ENCODE data around the gene NRG3.

The NRG3 gene

GRCh38 chr10:81885491-81885890 lies 10.5 kb downstream of the NRG3 start:
- no peak overlapping the region for H3K4me2 ChIP-seq (ENCODE audit: low read length)
- no peaks in the 10 kb centered on the region for H3K36me3 ChIP-seq (ENCODE audit: insufficient read depth, low read length)
- H3K4me3 ChIP-seq (ENCODE audit: low read length) = no peak overlapping the region
- no peak overlapping the region for H3K9ac ChIP-seq (ENCODE audit: low read depth, low read length)
- H3K27me3 ChIP-seq (ENCODE audit: control insufficient read depth, insufficient read depth, low read length) = no peaks in the 10 kb centered on the region
- no peaks in the 10 kb centered on the region for H3K4me1 ChIP-seq (ENCODE audit: control insufficient read depth, insufficient read depth, low read length)
- no peaks in the 10 kb centered on the region for H3K9me3 ChIP-seq (replicated peaks; ENCODE audit: low read length)

GRCh38 chr10:81886939-81887338 lies 11.9 kb downstream of the NRG3 start:
- Histone ChIP-seq H3K4me1 (ENCODE audit: control insufficient read depth, insufficient read depth, low read length) (no peaks in the 10 kb centered on the region), H3K4me3 (ENCODE audit: low read length) (no peak overlapping the region), H3K4me2 (ENCODE audit: low read length) (no peak overlapping the region), H3K9ac (ENCODE audit: low read depth, low read length) (no peak overlapping the region), H3K27me3 (ENCODE audit: control insufficient read depth, insufficient read depth, low read length) (no peaks in the 10 kb centered on the region), H3K9me3 (replicated peaks; ENCODE audit: low read length) (no peaks in the 10 kb centered on the region), H3K36me3 (ENCODE audit: insufficient read depth, low read length) (no peaks in the 10 kb centered on the region)

- Histone ChIP-seq H3K9me3 (replicated peaks; ENCODE audit: low read length) (no peaks in the 10 kb centered on the region), H3K9ac (ENCODE audit: low read depth, low read length) (no peak overlapping the region), H3K4me3 (ENCODE audit: low read length) (no peak overlapping the region), H3K4me2 (ENCODE audit: low read length) (no peak overlapping the region), H3K4me1 (ENCODE audit: control insufficient read depth, insufficient read depth, low read length) (no peaks in the 10 kb centered on the region), H3K36me3 (ENCODE audit: insufficient read depth, low read length) (no peaks in the 10 kb centered on the region), H3K27me3 (ENCODE audit: control insufficient read depth, insufficient read depth, low read length) (no peaks in the 10 kb centered on the region)
Measured at GRCh38 chr10:81889181-81889769, 14.3 kb downstream of the NRG3 start.

- Histone ChIP-seq H3K4me1 (ENCODE audit: control insufficient read depth, insufficient read depth, low read length) (no peaks in the 10 kb centered on the region), H3K27me3 (ENCODE audit: control insufficient read depth, insufficient read depth, low read length) (no peaks in the 10 kb centered on the region), H3K4me2 (ENCODE audit: low read length) (no peak overlapping the region), H3K9me3 (replicated peaks; ENCODE audit: low read length) (no peaks in the 10 kb centered on the region), H3K36me3 (ENCODE audit: insufficient read depth, low read length) (no peaks in the 10 kb centered on the region), H3K9ac (ENCODE audit: low read depth, low read length) (no peak overlapping the region), H3K4me3 (ENCODE audit: low read length) (no peak overlapping the region)
Measured at GRCh38 chr10:81894616-81895015, 19.6 kb downstream of the NRG3 start.

GRCh38 chr10:81898518-81898917 lies 23.5 kb downstream of the NRG3 start:
- Histone ChIP-seq H3K36me3 (ENCODE audit: insufficient read depth, low read length) (no peaks in the 10 kb centered on the region), H3K4me3 (ENCODE audit: low read length) (no peak overlapping the region), H3K9ac (ENCODE audit: low read depth, low read length) (no peak overlapping the region), H3K27me3 (ENCODE audit: control insufficient read depth, insufficient read depth, low read length) (no peaks in the 10 kb centered on the region), H3K4me2 (ENCODE audit: low read length) (no peak overlapping the region), H3K4me1 (ENCODE audit: control insufficient read depth, insufficient read depth, low read length) (no peaks in the 10 kb centered on the region), H3K9me3 (replicated peaks; ENCODE audit: low read length) (no peaks in the 10 kb centered on the region)

GRCh38 chr10:81900989-81901388 lies 26.0 kb downstream of the NRG3 start:
- Histone ChIP-seq H3K4me2 (ENCODE audit: low read length) (no peak overlapping the region), H3K27me3 (ENCODE audit: control insufficient read depth, insufficient read depth, low read length) (no peaks in the 10 kb centered on the region), H3K4me1 (ENCODE audit: control insufficient read depth, insufficient read depth, low read length) (no peaks in the 10 kb centered on the region), H3K36me3 (ENCODE audit: insufficient read depth, low read length) (no peaks in the 10 kb centered on the region), H3K9ac (ENCODE audit: low read depth, low read length) (no peak overlapping the region), H3K4me3 (ENCODE audit: low read length) (no peak overlapping the region), H3K9me3 (replicated peaks; ENCODE audit: low read length) (no peaks in the 10 kb centered on the region)

- no peak overlapping the region for H3K9ac ChIP-seq (ENCODE audit: low read depth, low read length)
- no peaks in the 10 kb centered on the region for H3K9me3 ChIP-seq (replicated peaks; ENCODE audit: low read length)
- H3K4me3 ChIP-seq (ENCODE audit: low read length) = no peak overlapping the region
- H3K36me3 ChIP-seq (ENCODE audit: insufficient read depth, low read length) = no peaks in the 10 kb centered on the region
- no peaks in the 10 kb centered on the region for H3K27me3 ChIP-seq (ENCODE audit: control insufficient read depth, insufficient read depth, low read length)
- H3K4me1 ChIP-seq (ENCODE audit: control insufficient read depth, insufficient read depth, low read length) = no peaks in the 10 kb centered on the region
- H3K4me2 ChIP-seq (ENCODE audit: low read length) = no peak overlapping the region
Measured at GRCh38 chr10:81903472-81903871, 28.5 kb downstream of the NRG3 start.

GRCh38 chr10:81905161-81905560 lies 30.2 kb downstream of the NRG3 start:
- H3K4me2 ChIP-seq (ENCODE audit: low read length) = no peak overlapping the region
- no peaks in the 10 kb centered on the region for H3K36me3 ChIP-seq (ENCODE audit: insufficient read depth, low read length)
- no peaks in the 10 kb centered on the region for H3K9me3 ChIP-seq (replicated peaks; ENCODE audit: low read length)
- no peaks in the 10 kb centered on the region for H3K4me1 ChIP-seq (ENCODE audit: control insufficient read depth, insufficient read depth, low read length)
- no peak overlapping the region for H3K4me3 ChIP-seq (ENCODE audit: low read length)
- no peaks in the 10 kb centered on the region for H3K27me3 ChIP-seq (ENCODE audit: control insufficient read depth, insufficient read depth, low read length)
- no peak overlapping the region for H3K9ac ChIP-seq (ENCODE audit: low read depth, low read length)

- Histone ChIP-seq H3K4me1 (ENCODE audit: control insufficient read depth, insufficient read depth, low read length) (no peaks in the 10 kb centered on the region), H3K4me3 (ENCODE audit: low read length) (no peak overlapping the region), H3K9me3 (replicated peaks; ENCODE audit: low read length) (no peaks in the 10 kb centered on the region), H3K27me3 (ENCODE audit: control insufficient read depth, insufficient read depth, low read length) (no peaks in the 10 kb centered on the region), H3K9ac (ENCODE audit: low read depth, low read length) (no peak overlapping the region), H3K36me3 (ENCODE audit: insufficient read depth, low read length) (no peaks in the 10 kb centered on the region), H3K4me2 (ENCODE audit: low read length) (no peak overlapping the region)
Measured at GRCh38 chr10:81909453-81909852, 34.5 kb downstream of the NRG3 start.

- Histone ChIP-seq H3K4me2 (ENCODE audit: low read length) (no peak overlapping the region), H3K4me3 (ENCODE audit: low read length) (no peak overlapping the region), H3K4me1 (ENCODE audit: control insufficient read depth, insufficient read depth, low read length) (no peaks in the 10 kb centered on the region), H3K9me3 (replicated peaks; ENCODE audit: low read length) (no peaks in the 10 kb centered on the region), H3K9ac (ENCODE audit: low read depth, low read length) (no peak overlapping the region), H3K27me3 (ENCODE audit: control insufficient read depth, insufficient read depth, low read length) (no peaks in the 10 kb centered on the region), H3K36me3 (ENCODE audit: insufficient read depth, low read length) (no peaks in the 10 kb centered on the region)
Measured at GRCh38 chr10:81911328-81911727, 36.3 kb downstream of the NRG3 start.

GRCh38 chr10:81914736-81915503 lies 39.9 kb downstream of the NRG3 start:
- Histone ChIP-seq H3K4me1 (ENCODE audit: control insufficient read depth, insufficient read depth, low read length) (no peaks in the 10 kb centered on the region), H3K9ac (ENCODE audit: low read depth, low read length) (no peak overlapping the region), H3K27me3 (ENCODE audit: control insufficient read depth, insufficient read depth, low read length) (no peaks in the 10 kb centered on the region), H3K4me3 (ENCODE audit: low read length) (no peak overlapping the region), H3K36me3 (ENCODE audit: insufficient read depth, low read length) (no peaks in the 10 kb centered on the region), H3K9me3 (replicated peaks; ENCODE audit: low read length) (no peaks in the 10 kb centered on the region), H3K4me2 (ENCODE audit: low read length) (no peak overlapping the region)

GRCh38 chr10:81915504-81915897 lies 40.5 kb downstream of the NRG3 start:
- Histone ChIP-seq H3K9ac (ENCODE audit: low read depth, low read length) (no peak overlapping the region), H3K4me2 (ENCODE audit: low read length) (no peak overlapping the region), H3K27me3 (ENCODE audit: control insufficient read depth, insufficient read depth, low read length) (no peaks in the 10 kb centered on the region), H3K4me1 (ENCODE audit: control insufficient read depth, insufficient read depth, low read length) (no peaks in the 10 kb centered on the region), H3K9me3 (replicated peaks; ENCODE audit: low read length) (no peaks in the 10 kb centered on the region), H3K4me3 (ENCODE audit: low read length) (no peak overlapping the region), H3K36me3 (ENCODE audit: insufficient read depth, low read length) (no peaks in the 10 kb centered on the region)

Measured in skeletal muscle satellite cell (primary cell).